UCSD-AML1 (cell line): ENCODE data around the gene FDCSP.
"Not testable (repeated sequence)": the region's sequence is repeated elsewhere in the genome, so short reads cannot be mapped to it uniquely, and the experiment has no call there.

ENCODE experiments used
- DNase-seq: peaks from one replicate; lab custom pipeline; 2025; ENCODE audit not compliant: unreplicated experiment; lab: John Stamatoyannopoulos, UW

Gene FDCSP

DNA sequence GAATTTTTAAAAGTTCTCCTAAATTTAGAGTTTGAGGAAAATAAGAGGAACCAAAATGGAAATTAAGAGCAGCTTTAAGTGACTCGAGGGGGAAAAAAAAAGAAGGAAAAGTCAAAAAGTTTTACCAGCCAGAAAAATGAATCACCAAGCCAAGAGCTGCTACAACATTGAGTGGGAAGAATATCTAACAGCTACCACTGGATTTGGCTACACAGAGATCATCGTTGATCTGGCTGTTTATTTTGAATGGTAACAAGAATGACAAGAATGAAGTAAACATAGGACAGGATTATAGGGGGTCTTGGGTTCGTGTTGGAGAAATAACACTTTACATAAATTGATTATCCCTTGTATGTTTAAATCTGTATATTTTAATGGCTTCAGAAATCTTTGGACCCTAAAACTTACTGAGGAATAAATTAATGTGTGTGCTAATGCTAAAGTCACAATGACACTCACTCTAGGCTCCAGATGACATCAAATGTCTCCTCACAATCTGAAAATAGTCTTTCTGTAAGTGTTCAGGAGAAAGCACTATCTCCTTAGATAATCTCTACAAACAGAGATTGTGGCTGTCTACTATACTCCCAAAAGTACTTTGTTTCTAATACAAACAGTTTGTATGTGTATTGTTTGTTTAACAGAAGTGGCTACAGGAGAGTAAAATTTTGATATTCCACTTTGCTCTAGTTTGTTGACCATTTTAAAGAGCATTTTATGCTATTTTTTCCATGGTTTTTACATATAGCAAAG lies 13.4 kb downstream of the FDCSP start:
- no peak for DNase-seq

GRCh38 chr4:70239884-70240591 lies 14.1 kb downstream of the FDCSP start:
- no peak for DNase-seq

- not testable (repeated sequence) for DNase-seq
These were observed 16.4 kb downstream of the FDCSP start, which contains the start of gene CSN3 for GRCh38 chr4:70242297-70242696. Gene CSN3 (plus strand): TSS chr4:70242597. CDS start chr4:70244820, 2,223 bp downstream.

- DNase-seq = no peak
These were observed 17.2 kb downstream of the FDCSP start for GRCh38 chr4:70243091-70243490.

GRCh38 chr4:70251250-70251944 lies 25.5 kb downstream of the FDCSP start:
- DNase-seq = no peak

DNA sequence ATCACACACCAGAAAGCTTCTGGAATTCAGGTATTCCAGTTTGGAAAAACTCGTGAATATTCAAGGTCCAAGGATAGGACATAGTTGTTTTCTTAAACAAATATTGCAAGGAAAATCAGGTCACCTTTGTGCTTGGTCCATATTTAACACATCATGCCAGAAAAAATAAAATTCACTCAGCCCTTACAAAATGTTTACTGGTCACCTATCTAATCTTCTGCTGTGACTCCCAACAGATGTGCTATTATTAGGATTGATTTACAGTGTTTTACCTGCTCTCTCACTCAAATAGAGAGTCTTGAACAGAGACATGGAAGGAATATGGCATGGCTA lies 26.0 kb downstream of the FDCSP start:
- no peak for DNase-seq

DNA sequence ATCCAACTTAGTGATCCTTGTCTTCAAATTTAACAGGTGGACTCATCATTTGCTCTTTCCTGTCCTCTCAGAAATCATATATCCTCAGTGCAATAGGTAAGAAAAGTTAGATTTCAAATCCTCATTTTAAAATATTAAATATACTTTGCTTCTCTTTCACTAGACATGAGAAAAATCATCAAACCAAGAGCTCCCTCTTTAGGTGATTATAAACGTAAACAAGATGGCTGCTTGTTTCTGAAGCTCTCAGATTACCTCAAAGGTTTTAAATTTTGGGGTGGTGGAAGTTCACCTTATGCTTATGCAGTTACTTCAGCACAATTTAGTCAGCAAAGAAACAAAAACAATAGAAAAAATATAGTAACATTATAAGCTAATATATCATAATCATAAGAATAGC lies 43.8 kb downstream of the FDCSP start:
- no peak for DNase-seq

DNA sequence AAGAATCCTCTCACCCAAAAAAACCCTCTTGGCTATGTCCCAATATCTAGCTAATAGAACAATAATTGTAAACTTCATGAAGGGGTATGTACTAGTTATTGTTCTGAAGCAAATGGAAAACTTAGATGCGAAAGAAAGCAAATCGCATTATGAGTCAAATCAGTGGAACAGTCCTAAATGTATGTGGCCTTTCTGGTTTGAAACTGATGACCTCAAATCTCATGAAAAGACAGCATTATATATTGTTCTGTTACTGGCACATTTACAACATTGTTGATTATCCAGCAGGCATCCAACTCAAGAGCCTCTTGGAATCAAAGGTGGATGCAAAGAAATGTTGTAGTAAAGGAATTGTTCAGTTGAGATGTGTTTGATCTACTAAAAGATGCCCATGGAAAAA lies 51.2 kb downstream of the FDCSP start:
- DNase-seq = no peak

DNA sequence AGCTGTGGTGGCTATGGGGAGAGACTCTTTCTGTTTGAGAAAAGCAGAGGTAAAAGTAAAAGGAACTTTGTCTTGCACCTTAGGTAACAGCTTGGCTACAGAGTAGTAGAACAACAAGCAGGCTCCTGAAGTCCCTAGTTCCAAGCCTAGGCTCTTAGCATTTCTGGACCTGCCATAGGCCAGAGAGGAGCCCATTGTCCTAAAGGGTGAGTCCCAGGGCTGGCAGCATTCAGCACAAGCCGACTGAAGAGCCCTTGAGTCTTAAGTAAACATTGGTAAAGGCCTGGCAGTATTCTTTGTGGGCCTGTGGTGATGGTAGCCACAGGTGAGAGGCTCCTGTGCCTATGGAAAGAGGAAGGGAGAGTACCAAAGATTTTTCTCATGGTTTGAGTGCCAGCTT lies 54.6 kb downstream of the FDCSP start:
- DNase-seq = no peak
